GM21390 (cell line): ENCODE measurements around the gene ZNF761.

ENCODE experiments used
- ATAC-seq: cut with Tn5 transposase; IDR thresholded peaks from one replicate; pipeline ENCODE4 v1.9.1; 2021; ENCODE audit not compliant: unreplicated experiment

The ZNF761 gene

GRCh38 chr19:53504885-53505284, 73.1 kb downstream of the ZNF761 start:
- no peak for ATAC-seq

GRCh38 chr19:53506728-53507127, 74.9 kb downstream of the ZNF761 start:
- ATAC-seq = no peak
